GM12874 (cell line): ENCODE measurements around the gene VPREB3.

ENCODE experiments used
- CTCF ChIP-seq: IDR thresholded peaks from 2 replicates; pipeline ENCODE4 v1.5.1; 2011; ENCODE audit warnings: low read depth, mild to moderate bottlenecking, control low read depth, low read length, moderate library complexity; ENCODE audit not compliant: insufficient read depth

VPREB3 gene

GRCh38 chr22:23752750-23753149 is 1.5 kb downstream of the VPREB3 start:
- TF ChIP-seq CTCF, result no peak

- no peak for TF ChIP-seq CTCF
Observed at GRCh38 chr22:23752090-23752691, 2.0 kb downstream of the VPREB3 start.

- no peak for TF ChIP-seq CTCF
Observed at GRCh38 chr22:23751441-23751996, 2.7 kb downstream of the VPREB3 start.

- peak; percentile 50 for TF ChIP-seq CTCF
Observed at GRCh38 chr22:23750714-23751440, 3.3 kb downstream of the VPREB3 start, which contains the start of gene ZNF70. ZNF70 (minus strand) TSS chr22:23751112; CDS start chr22:23745140, 5,972 bp downstream.

- no peak for TF ChIP-seq CTCF
Observed at GRCh38 chr22:23750367-23750713, 3.9 kb downstream of the VPREB3 start.

- TF ChIP-seq CTCF, result no peak
Observed at GRCh38 chr22:23749841-23750301, 4.4 kb downstream of the VPREB3 start.

GRCh38 chr22:23745791-23746190 is 8.4 kb downstream of the VPREB3 start:
- TF ChIP-seq CTCF, result no peak
